Heart right ventricle (tissue), 16 donors: Measurements from ENCODE around the gene LYSMD1. TPM values are rescaled to one million over a fixed set of nuclear protein-coding genes. Genes with fewer than 3 reads are reported as not detected.

Experiments used
- ATAC-seq, 8 donors: fragments of 200-7000 bp; cut with Tn5 transposase; one replicate each; pipeline ENCODE4 v1.9.1; 2020; ENCODE audit warnings: mild to moderate bottlenecking in 8 of 8, moderate library complexity in 8 of 8, moderate number of reproducible peaks in 1 of 8
- DNase-seq, 2 donors: peaks; one replicate each; pipeline ENCODE4 v3.0.0-alpha.2; 2020
- H3K27ac ChIP-seq, 10 donors: fragments of 200-600 bp; sonication (generic) in 2 of 10; one replicate each; pipeline versions ENCODE4 v1.5.0 to v1.8.0; 2020 to 2022; ENCODE audit warnings: mild to moderate bottlenecking in 3 of 10
- H3K27me3 ChIP-seq, 7 donors: fragments of 200-600 bp; one replicate each; pipeline ENCODE4 v1.8.0; 2021 to 2022; ENCODE audit warnings: mild to moderate bottlenecking in 2 of 7
- H3K36me3 ChIP-seq, 9 donors: fragments of 200-600 bp; sonication (generic) in 1 of 9; one replicate each; pipeline versions ENCODE4 v1.5.0 to v1.8.0; 2020 to 2022; ENCODE audit warnings: mild to moderate bottlenecking in 2 of 9
- H3K4me1 ChIP-seq, 9 donors: fragments of 200-600 bp; sonication (generic) in 1 of 9; one replicate each; pipeline versions ENCODE4 v1.5.0 to v1.8.0; 2020 to 2022; ENCODE audit warnings: mild to moderate bottlenecking in 4 of 9
- H3K4me3 ChIP-seq, 10 donors: fragments of 200-600 bp; sonication (generic) in 2 of 10; one replicate each; pipeline versions ENCODE4 v1.5.0 to v1.8.0; 2020 to 2022; ENCODE audit warnings: mild to moderate bottlenecking in 7 of 10, moderate library complexity in 2 of 10
- H3K9me3 ChIP-seq, 11 donors: fragments of 200-600 bp in 10 of 11; sonication (generic) in 2 of 11; one replicate each; pipeline versions ENCODE4 v1.5.0 to v1.8.0; 2013 to 2022; ENCODE audit warnings: mild to moderate bottlenecking in 2 of 11, control low read depth in 1 of 11, moderate library complexity in 1 of 11
- CTCF ChIP-seq, 9 donors: fragments of 200-600 bp; sonication (generic) in 2 of 9; IDR thresholded peaks; one replicate each; pipeline versions ENCODE4 v1.5.0 to v1.8.0; 2021 to 2022; ENCODE audit warnings: antibody characterized with exemption in 9 of 9, mild to moderate bottlenecking in 5 of 9, moderate library complexity in 1 of 9
- WGBS, 2 donors: extraction: QIAGEN DNeasy Blood & Tissue Kit; methylation state at CpG; one replicate each; pipeline ENCODE4 v1.1.7; 2013; ENCODE audit warnings: inconsistent platforms in 1 of 2; 5-methylcytosine and 5-hydroxymethylcytosine counted together
- intact Hi-C, 10 donors: fragments of 100-400 bp; cut with DNase I; formaldehyde crosslinking; loops; one replicate each; pipeline versions ENCODE4 v1.11.1 to v1.14.2; 2022
- polyA plus RNA-seq, 2 donors: library from polyadenylated mRNA; stranded (reverse); fragments of 200-250 nt; gene quantifications; one replicate each; pipeline ENCODE4 v1.2.3, GENCODE V29; 2013
- total RNA-seq, 10 donors: library from RNA; stranded (reverse); fragmentation: NEBNext Ultra II Directional in 3 of 10; extraction: Animal tissue kit (Norgen Biotek cat#: 25700) in 3 of 10; gene quantifications; one replicate each; pipeline versions ENCODE4 v1.2.1 to v1.2.4, GENCODE V29; 2021 to 2023
- donor health status: Arrhythmogenic right ventricular cardiomyopathy.
- donor health status: ischemic (EF 13 %, LVEDD 7.1; RV severe dilation, severe dysfunction).
- donor health status: healthy with polysubstance abuse.
- donor health status: DM: no; HTN: yes; CAD: no.
- donor health status: DM: no; HTN: no; CAD: no.
- donor health status: ischemic (EF 25% LVEDD 6.9; RV normal size, moderate dysfunction).
- donor health status: ischemic (EF 25% LVEDD 5.7; RV mildly dilated, moderate dysfunction).
- donor health status: healthy.
- donor health status: DM: yes; HTN: yes; CAD: no.
- donor health status: Ischemic cardiomyopathy.
- donor health status: ischemic (EF 35%, LVEDD 5.7; RV mildly dilated, moderate dysfunction).
- donor health status: nonischemic (EF 11% LVEDD 7.7; RV severe dilation, severe dysfunction).
- donor health status: DM: yes; HTN: yes; CAD: no.
- donor health status: PGD.
- donor health status: ischemic (EF 29% LVEDD 5.4; RV normal size, mild dysfunction).
- donor health status: nonischemic (EF 23%, LVEDD 6.1; RV moderate dilation, normal function).

The LYSMD1 gene
- total and polyA plus RNA-seq, 12 donors, result 5.7 to 16.5 (median 12.8) TPM

DNA sequence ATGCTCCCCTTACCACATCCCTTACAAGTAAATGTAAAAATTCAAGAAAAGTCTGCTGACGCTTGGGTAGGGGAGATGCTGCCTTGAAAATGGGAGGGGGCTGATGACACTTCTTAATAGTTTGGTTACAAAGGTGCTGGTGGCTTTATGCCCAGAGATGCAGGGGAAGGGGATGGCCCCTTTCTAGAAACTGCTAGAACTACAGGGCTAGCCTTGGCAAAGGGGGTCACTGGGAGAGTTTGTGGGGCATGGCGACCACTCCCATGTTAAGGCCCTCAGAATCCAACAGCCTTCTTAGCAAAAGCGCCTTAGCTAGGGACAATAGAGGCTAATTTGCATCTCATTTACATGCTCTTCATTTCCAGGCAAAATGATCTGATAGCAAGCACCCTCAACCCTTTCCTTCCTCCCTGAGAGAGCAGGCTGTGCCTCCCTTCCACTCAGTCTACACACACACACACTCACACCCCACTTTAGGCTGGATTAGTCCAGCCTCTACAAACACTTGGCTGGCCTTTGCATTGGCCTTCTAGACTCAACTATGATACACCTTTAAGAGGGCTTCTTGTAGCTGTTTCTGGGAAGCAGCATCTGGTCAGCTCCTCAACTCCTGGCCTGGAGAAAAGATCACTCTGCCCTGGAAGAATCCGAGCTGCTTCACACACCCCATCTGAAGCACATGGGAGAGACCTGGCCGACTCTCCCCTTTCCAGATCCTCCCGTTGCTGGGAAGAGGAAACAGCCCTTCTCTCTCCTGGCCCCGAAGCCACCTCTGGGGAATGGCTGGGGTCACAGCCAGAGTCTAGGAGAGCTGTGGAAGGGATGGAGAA, 21.0 kb downstream of the LYSMD1 start:
- intact Hi-C loops, result loop anchor here in 2 of 10 donors (5.0 kb wide), 3 partner anchors 72 to 122 kb away; partner anchors contain the start of gene GABPB2 (in 1 of the 2)
- peaks cover 0 to 15% (median 0%) of the 10 kb centered on the region in 7 donors for H3K27me3 ChIP-seq
- peak overlapping the region; percentile 83 to 100 (median 94) for H3K4me3 ChIP-seq
- ATAC-seq (peak; percentile 2 to 56 (median 16)), DNase-seq (peak in 1 of 2 donors; percentile 74)
- no peak for TF ChIP-seq CTCF (IDR thresholded peaks at IDR 0.05)
- peak overlapping the region; percentile 82 to 96 (median 89) for H3K27ac ChIP-seq
- peaks cover 0 to 31% (median 5%) of the 10 kb centered on the region in 9 donors for H3K36me3 ChIP-seq
- H3K9me3 ChIP-seq, result no peaks in the 10 kb centered on the region
- 29 to 37% methylated on average over 7 of the region's 7 CpGs for WGBS, 2 donors
- H3K4me1 ChIP-seq, result peaks cover 21 to 64% (median 46%) of the 10 kb centered on the region in 9 donors

DNA sequence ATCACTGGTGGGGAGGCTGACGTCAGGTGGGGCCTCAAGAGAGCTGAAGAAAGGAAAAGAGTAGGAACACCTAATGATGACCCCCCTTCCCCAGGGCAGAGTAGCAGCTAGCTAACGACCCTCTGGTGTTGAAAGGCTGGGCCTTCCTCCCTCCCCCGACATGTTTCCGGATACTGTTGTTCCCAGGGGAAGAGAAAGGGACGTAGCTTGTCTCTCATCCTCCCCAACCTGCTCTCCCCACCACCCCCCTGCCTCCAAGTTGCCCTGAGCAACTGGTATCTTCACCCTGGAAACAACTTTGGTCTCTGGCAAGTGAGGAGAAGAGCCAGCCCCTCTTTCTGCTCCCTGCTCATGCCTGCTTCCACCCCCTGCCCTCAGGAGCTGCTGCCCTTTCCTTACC, 21.7 kb downstream of the LYSMD1 start:
- peaks cover 0 to 15% (median 0%) of the 10 kb centered on the region in 7 donors for H3K27me3 ChIP-seq
- no peaks in the 10 kb centered on the region for H3K9me3 ChIP-seq
- ATAC-seq (no peak), DNase-seq (peak in 1 of 2 donors; percentile 50)
- peak overlapping the region; percentile 82 to 96 (median 89) for H3K27ac ChIP-seq
- H3K4me3 ChIP-seq, result peak overlapping the region in 9 of 10 donors; percentile 24 to 100 (median 96)
- intact Hi-C loops, result no loop called here
- H3K4me1 ChIP-seq, result peaks cover 21 to 61% (median 46%) of the 10 kb centered on the region in 9 donors
- TF ChIP-seq CTCF (IDR thresholded peaks at IDR 0.05), result no peak
- 15 to 18% methylated on average over 4 to 5 of the region's 5 CpGs for WGBS, 2 donors
- H3K36me3 ChIP-seq, result peaks cover 0 to 38% (median 12%) of the 10 kb centered on the region in 9 donors

DNA sequence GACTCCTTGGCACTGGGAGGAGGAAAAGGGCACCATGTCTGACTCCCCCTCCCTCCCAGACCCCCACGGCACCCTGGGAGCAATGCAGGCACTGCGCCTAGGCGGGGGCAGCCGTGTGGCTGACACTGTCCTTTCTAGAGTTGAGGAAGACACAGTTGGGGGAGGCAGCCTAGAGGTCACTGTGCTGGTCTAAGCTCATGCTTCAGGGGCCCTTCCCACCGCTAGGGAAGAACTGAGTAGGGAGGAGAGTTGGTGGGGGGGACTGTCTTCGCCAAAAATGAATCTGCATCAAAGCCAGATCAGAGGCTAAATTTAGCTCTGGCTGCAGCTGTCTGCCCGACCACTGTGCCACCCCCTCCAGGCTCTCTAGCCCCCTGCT, 22.7 kb downstream of the LYSMD1 start:
- Histone ChIP-seq H3K4me3 (peak overlapping the region in 4 of 10 donors; percentile 1 to 100 (median 48)), H3K4me1 (peaks cover 21 to 66% (median 47%) of the 10 kb centered on the region in 9 donors), H3K9me3 (no peaks in the 10 kb centered on the region), H3K27me3 (peaks cover 0 to 15% (median 0%) of the 10 kb centered on the region in 7 donors), H3K36me3 (peaks cover 0 to 47% (median 16%) of the 10 kb centered on the region in 9 donors), H3K27ac (peak overlapping the region; percentile 82 to 96 (median 89))
- peak in 1 of 9 donors; percentile 19 for TF ChIP-seq CTCF (IDR thresholded peaks at IDR 0.05)
- no peak for DNase-seq
- peak in 6 of 8 donors; percentile 1 to 10 (median 5) for ATAC-seq
- 38 to 39% methylated on average over 7 of the region's 7 CpGs for WGBS, 2 donors
- intact Hi-C loops, result no loop called here

GRCh38 chr1:151142411-151143056, 23.2 kb downstream of the LYSMD1 start:
- peaks cover 21 to 64% (median 46%) of the 10 kb centered on the region in 9 donors for H3K4me1 ChIP-seq
- peaks cover 0 to 15% (median 0%) of the 10 kb centered on the region in 7 donors for H3K27me3 ChIP-seq
- DNase-seq (peak in 1 of 2 donors; percentile 67), ATAC-seq (peak in 7 of 8 donors; percentile 17 to 74 (median 29))
- peak overlapping the region in 1 of 10 donors; percentile 1 for H3K4me3 ChIP-seq
- intact Hi-C loops, result no loop called here
- 57 to 63% methylated on average over 5 of the region's 5 CpGs for WGBS, 2 donors
- peaks cover 0 to 53% (median 16%) of the 10 kb centered on the region in 9 donors for H3K36me3 ChIP-seq
- H3K9me3 ChIP-seq, result no peaks in the 10 kb centered on the region
- H3K27ac ChIP-seq, result peak overlapping the region; percentile 82 to 96 (median 89)
- TF ChIP-seq CTCF (IDR thresholded peaks at IDR 0.05), result no peak
